BJ (cell line): Measurements from ENCODE around the gene CFAP92. TPM values are rescaled to one million over a fixed set of nuclear protein-coding genes. Genes with fewer than 3 reads are reported as not detected.

Experiments
- CTCF ChIA-PET: fragments of 350-600 bp; formaldehyde crosslinking; extraction: SDS; loops from one replicate; lab custom pipeline; 2021; ENCODE audit warnings: antibody characterized with exemption, inconsistent platforms; lab: Yijun Ruan, JAX
- POLR2A ChIA-PET: fragments of 300-600 bp; sonication (Branson Sonifier 250); formaldehyde crosslinking; extraction: SDS; loops from one replicate; lab custom pipeline; 2021; ENCODE audit warnings: antibody characterized with exemption; lab: Charles Lee
- DNase-seq: peaks from one replicate; pipeline ENCODE4 v3.0.0-alpha.2; 2011; ENCODE audit warnings: low read depth
- H3K27me3 ChIP-seq: 2 replicates; pipeline ENCODE4 v1.6.0; 2011; ENCODE audit warnings: low read length; ENCODE audit not compliant: control insufficient read depth, insufficient read depth
- H3K36me3 ChIP-seq: 2 replicates; pipeline ENCODE4 v1.5.1; 2011; ENCODE audit warnings: low read length; ENCODE audit not compliant: control insufficient read depth, insufficient read depth
- H3K4me3 ChIP-seq: 2 replicates; pipeline ENCODE4 v1.5.1; 2011; ENCODE audit warnings: low read depth, mild to moderate bottlenecking, control low read depth, low read length
- polyA plus RNA-seq: library from polyadenylated mRNA; depleted of rRNA; stranded (reverse); fragments of >200 nt; gene quantifications from 2 replicates; pipeline ENCODE4 v1.2.3, GENCODE V29; 2011
- TF ChIP-seq, protein P1 (sequence below): IDR thresholded peaks from 2 replicates; pipeline ENCODE4 v1.5.1; 2011; ENCODE audit warnings: low read depth, mild to moderate bottlenecking, control low read depth, inconsistent platforms, low read length, moderate library complexity; ENCODE audit not compliant: insufficient read depth

The CFAP92 gene
- polyA plus RNA-seq, 1 experiment: not detected

DNA sequence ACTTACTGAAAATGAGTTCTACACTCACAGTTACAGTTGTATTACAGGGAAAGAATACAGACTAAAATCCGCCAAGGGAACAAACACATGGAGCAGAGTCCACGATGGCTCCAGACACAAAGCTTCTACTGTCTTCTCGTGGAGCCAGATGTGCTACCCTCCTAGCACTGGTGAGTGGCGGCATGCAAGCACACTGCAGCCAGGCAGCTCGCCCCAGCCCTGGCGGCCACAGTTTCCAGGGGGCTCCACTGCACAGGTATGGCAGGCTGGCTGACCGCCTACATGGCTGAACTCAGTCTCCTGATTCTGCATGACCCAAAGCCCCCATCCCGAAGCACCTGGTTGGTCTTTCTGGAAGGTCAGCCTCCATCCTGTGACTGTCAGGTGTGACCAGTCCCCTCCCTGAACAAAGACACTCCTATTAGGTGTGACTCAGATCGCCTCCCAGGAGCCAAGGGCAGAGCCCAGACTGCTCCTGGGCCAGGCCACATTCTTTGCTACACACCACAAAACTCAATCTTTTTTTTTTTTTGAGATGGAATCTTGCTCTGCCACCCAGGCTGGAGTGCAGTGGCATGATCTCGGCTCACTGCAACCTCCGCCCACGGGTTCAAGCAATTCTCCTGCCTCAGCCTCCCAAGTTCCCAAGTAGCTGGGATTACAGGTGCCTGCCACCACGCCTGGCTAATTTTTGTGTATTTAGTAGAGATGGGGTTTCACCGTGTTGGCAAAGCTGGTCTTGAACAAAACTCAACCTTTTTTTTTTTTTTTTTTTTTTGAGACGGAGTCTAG is 51.5 kb downstream of the CFAP92 start:
- peaks cover 4% of the 10 kb centered on the region for H3K27me3 ChIP-seq
- no peak for DNase-seq
- H3K36me3 ChIP-seq: no peaks in the 10 kb centered on the region

DNA sequence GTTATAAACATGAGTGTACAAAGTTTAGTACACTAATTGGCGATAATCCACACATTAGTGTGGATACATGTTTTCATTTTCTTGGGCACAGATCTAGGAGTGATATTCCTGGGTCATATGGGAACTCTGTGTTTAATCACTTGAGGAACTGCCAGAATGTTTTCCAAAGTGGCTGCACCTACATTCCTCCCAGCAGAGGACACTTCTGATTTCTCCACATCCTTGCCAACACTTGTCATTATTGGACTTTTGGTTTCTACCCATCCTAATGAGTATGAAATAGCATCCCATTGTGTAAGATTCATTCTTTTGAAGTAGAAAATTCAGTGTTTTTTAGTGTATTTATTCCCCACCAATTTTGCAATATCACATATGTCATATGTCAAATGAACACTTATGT is 53.6 kb downstream of the CFAP92 start:
- CTCF ChIA-PET: no interaction called here
- Histone ChIP-seq H3K27me3 (peaks cover 7% of the 10 kb centered on the region), H3K4me3 (no peak overlapping the region), H3K36me3 (no peaks in the 10 kb centered on the region)
- TF ChIP-seq, protein P1, sequence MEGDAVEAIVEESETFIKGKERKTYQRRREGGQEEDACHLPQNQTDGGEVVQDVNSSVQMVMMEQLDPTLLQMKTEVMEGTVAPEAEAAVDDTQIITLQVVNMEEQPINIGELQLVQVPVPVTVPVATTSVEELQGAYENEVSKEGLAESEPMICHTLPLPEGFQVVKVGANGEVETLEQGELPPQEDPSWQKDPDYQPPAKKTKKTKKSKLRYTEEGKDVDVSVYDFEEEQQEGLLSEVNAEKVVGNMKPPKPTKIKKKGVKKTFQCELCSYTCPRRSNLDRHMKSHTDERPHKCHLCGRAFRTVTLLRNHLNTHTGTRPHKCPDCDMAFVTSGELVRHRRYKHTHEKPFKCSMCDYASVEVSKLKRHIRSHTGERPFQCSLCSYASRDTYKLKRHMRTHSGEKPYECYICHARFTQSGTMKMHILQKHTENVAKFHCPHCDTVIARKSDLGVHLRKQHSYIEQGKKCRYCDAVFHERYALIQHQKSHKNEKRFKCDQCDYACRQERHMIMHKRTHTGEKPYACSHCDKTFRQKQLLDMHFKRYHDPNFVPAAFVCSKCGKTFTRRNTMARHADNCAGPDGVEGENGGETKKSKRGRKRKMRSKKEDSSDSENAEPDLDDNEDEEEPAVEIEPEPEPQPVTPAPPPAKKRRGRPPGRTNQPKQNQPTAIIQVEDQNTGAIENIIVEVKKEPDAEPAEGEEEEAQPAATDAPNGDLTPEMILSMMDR: no peak
- POLR2A ChIA-PET: no interaction called here
- no peak for DNase-seq

More for the DNA sequence above, 51.5 kb downstream of the CFAP92 start:
- POLR2A ChIA-PET: no interaction called here
- H3K4me3 ChIP-seq: no peak overlapping the region
- TF ChIP-seq, protein P1: no peak
- CTCF ChIA-PET: interaction anchor here (0.7 kb wide), 1 partner anchor 9 kb away, joined by 3 read pairs; no protein-coding TSS in a partner anchor

DNA sequence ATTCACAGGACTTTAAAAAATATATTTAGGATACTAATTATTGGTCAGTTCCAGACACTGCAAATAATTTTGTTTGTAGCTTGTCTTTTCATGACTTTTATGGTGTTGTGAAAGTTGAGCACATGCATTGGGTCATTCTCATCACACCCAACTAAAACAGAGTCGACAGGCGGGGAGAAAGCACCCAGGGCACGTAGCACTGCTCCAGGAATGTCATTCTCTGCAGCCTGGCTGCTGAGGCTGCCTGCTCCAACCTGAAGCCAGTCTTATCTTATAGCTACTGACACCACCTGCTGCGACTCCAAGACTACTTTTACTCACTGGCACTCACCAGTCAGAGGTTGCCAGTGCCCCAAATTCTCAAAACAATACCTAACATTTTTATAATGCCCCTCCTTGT is 57.5 kb downstream of the CFAP92 start:
- H3K4me3 ChIP-seq: no peak overlapping the region
- ChIA-PET CTCF (no interaction called here), POLR2A (no interaction called here)
- H3K36me3 ChIP-seq: no peaks in the 10 kb centered on the region
- no peak for DNase-seq
- TF ChIP-seq, protein P1: no peak
- H3K27me3 ChIP-seq: peaks cover 12% of the 10 kb centered on the region

DNA sequence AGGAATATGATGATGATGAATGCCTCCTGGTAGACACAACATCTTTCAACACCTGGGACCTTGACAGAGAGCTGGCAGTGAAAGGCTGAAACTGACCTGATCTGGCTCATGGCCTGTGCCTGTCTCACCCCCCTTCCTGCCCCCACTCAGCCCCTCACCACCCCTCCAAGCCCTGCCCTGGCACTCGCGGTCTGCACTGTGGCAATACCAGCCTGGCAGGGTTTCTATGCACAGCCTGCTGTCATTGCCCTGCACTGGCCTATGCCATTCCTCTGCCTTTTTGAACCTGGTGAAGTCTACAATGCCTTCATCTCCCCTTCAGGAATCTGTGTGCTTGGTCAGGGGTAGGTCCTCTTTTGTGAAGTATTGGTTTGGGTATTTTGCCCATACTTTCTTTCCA is 58.0 kb downstream of the CFAP92 start:
- H3K27me3 ChIP-seq: peaks cover 12% of the 10 kb centered on the region
- CTCF ChIA-PET: no interaction called here
- TF ChIP-seq, protein P1: no peak
- no peak overlapping the region for H3K4me3 ChIP-seq
- no peaks in the 10 kb centered on the region for H3K36me3 ChIP-seq
- no peak for DNase-seq
- POLR2A ChIA-PET: no interaction called here

DNA sequence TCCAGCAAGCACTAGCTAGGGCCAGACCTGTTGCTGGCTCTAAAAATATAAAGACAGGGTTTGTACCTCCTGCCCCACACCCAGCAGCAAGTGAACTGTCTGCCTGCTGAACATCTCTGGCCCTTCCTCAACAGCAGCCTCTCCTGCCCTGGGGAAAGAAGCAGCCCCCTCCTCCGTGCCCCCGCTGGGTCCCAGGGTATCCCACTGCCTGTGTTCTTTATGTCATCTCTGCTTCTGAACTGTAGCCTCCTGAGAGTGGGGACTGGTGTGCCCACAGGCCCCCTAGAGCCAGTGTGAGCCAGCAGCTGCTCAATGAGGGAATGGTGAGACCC is 60.0 kb downstream of the CFAP92 start:
- H3K4me3 ChIP-seq: no peak overlapping the region
- peaks cover 12% of the 10 kb centered on the region for H3K27me3 ChIP-seq
- TF ChIP-seq, protein P1: no peak
- no peaks in the 10 kb centered on the region for H3K36me3 ChIP-seq
- POLR2A ChIA-PET: no interaction called here
- CTCF ChIA-PET: no interaction called here
- no peak for DNase-seq
